HCT116 (cell line): ENCODE data around the gene GAREM2. TPM values are rescaled to one million over a fixed set of nuclear protein-coding genes. Genes with fewer than 3 reads are reported as not detected.

Experiments
- ATAC-seq: fragments of 200-7000 bp; cut with Tn5 transposase; 2 replicates; pipeline ENCODE4 v1.9.1; 2020; ENCODE audit warnings: mild to moderate bottlenecking, moderate library complexity
- BruUV-seq: library from RNA; stranded (reverse); fragments of 400-500 nt; replicated peaks from 2 replicates; lab custom pipeline; 2021; lab: Mats Ljungman, UMichigan
- CTCF ChIA-PET: fragments of 300-600 bp; sonication (Branson Sonifier 250); formaldehyde crosslinking; loops from one replicate; lab custom pipeline; 2021; ENCODE audit warnings: antibody characterized with exemption; lab: Charles Lee
- POLR2A ChIA-PET: fragments of 300-600, 350-600 bp; sonication (Branson Sonifier 250); formaldehyde crosslinking; loops from one replicate; lab custom pipeline; 2021; ENCODE audit warnings: antibody characterized with exemption; lab: Charles Lee
- RAD21 ChIA-PET, 2 experiments: fragments of 300-600 bp; sonication (Branson Sonifier 250); formaldehyde crosslinking; loops; one replicate each; lab custom pipeline; 2023; ENCODE audit warnings: low total read pairs in 2 of 2; ENCODE audit not compliant: uncharacterized antibody in 2 of 2, unreplicated experiment in 2 of 2, low non-redundant PET in 1 of 2; lab: Charles Lee
- DNase-seq: peaks from one replicate; pipeline ENCODE4 v3.0.0-alpha.2; 2010; ENCODE audit warnings: low read depth, low spot score
- H2AFZ ChIP-seq: fragments of 200-600 bp; shearing (Covaris generic), sonication (generic); 2 replicates; pipeline ENCODE4 v1.6.1; 2017; ENCODE audit warnings: low read depth, mixed run types, mixed read lengths, antibody characterized with exemption, low read length; ENCODE audit not compliant: poor library complexity, severe bottlenecking
- H3K27ac ChIP-seq: 2 replicates; pipeline ENCODE4 v1.5.1; 2012; ENCODE audit warnings: low read depth, low read length
- H3K27me3 ChIP-seq: fragments of 200-600 bp; sonication (generic); 2 replicates; pipeline ENCODE4 v1.6.1; 2016; ENCODE audit warnings: mixed run types, low read length, mixed read lengths; ENCODE audit not compliant: insufficient read depth
- H3K36me3 ChIP-seq, 2 experiments: fragments of 200-500 bp in 1 of 2; fragments of 200-600 bp in 1 of 2; sonication (Bioruptor generic) in 1 of 2; sonication (generic) in 1 of 2; 2 replicates each; pipeline versions ENCODE4 v1.5.1 to v1.6.1; 2014 to 2016; ENCODE audit warnings: low read length in 2 of 2, inconsistent platforms in 1 of 2, mixed read lengths in 1 of 2, mixed run types in 1 of 2; ENCODE audit not compliant: insufficient read depth in 2 of 2, control insufficient read depth in 1 of 2
- H3K4me1 ChIP-seq, 2 experiments: fragments of 200-600 bp in 1 of 2; sonication (generic) in 1 of 2; 2 replicates each; pipeline versions ENCODE4 v1.5.1 to v1.6.1; 2012 to 2017; ENCODE audit warnings: low read length in 2 of 2, inconsistent platforms in 1 of 2, mild to moderate bottlenecking in 1 of 2, mixed read lengths in 1 of 2, mixed run types in 1 of 2, moderate library complexity in 1 of 2; ENCODE audit not compliant: insufficient read depth in 2 of 2, control insufficient read depth in 1 of 2
- H3K4me2 ChIP-seq: fragments of 200-600 bp; sonication (generic); 2 replicates; pipeline ENCODE4 v1.6.1; 2017; ENCODE audit warnings: mixed run types, low read length, mixed read lengths
- H3K4me3 ChIP-seq, 2 experiments: fragments of 200-600 bp in 1 of 2; sonication (generic) in 1 of 2; replicated peaks in 1 of 2; 2 replicates each; pipeline ENCODE4 v1.5.1; 2011 to 2016; ENCODE audit warnings: low read length in 2 of 2, control low read depth in 1 of 2, low read depth in 1 of 2, mild to moderate bottlenecking in 1 of 2, mixed read lengths in 1 of 2, mixed run types in 1 of 2
- H3K79me2 ChIP-seq: fragments of 200-600 bp; sonication (generic); 2 replicates; pipeline ENCODE4 v1.6.1; 2017; ENCODE audit warnings: mild to moderate bottlenecking, mixed run types, low read length, moderate library complexity, mixed read lengths; ENCODE audit not compliant: insufficient read depth
- H3K9ac ChIP-seq: fragments of 200-600 bp; sonication (generic); 2 replicates; pipeline ENCODE4 v1.6.1; 2016; ENCODE audit warnings: low read length, mixed read lengths
- H3K9me2 ChIP-seq: fragments of 200-600 bp; sonication (generic), shearing (Covaris generic); 2 replicates; pipeline ENCODE4 v1.6.1; 2017; ENCODE audit warnings: mixed run types, mild to moderate bottlenecking, moderate library complexity; ENCODE audit not compliant: insufficient read depth
- H3K9me3 ChIP-seq, 2 experiments: fragments of 200-500 bp in 1 of 2; fragments of 200-600 bp in 1 of 2; sonication (Bioruptor generic) in 1 of 2; sonication (generic) in 1 of 2; 2 replicates each; pipeline ENCODE4 v1.6.1; 2014 to 2017; ENCODE audit warnings: low read length in 2 of 2, mixed read lengths in 2 of 2, inconsistent platforms in 1 of 2, low read depth in 1 of 2, mild to moderate bottlenecking in 1 of 2, mixed run types in 1 of 2, moderate library complexity in 1 of 2; ENCODE audit not compliant: control insufficient read depth in 1 of 2, insufficient read depth in 1 of 2
- H4K20me1 ChIP-seq: fragments of 200-600 bp; sonication (generic), shearing (Covaris generic); 2 replicates; pipeline ENCODE4 v1.6.1; 2017; ENCODE audit warnings: mixed run types, mild to moderate bottlenecking, moderate library complexity; ENCODE audit not compliant: insufficient read depth
- CBX3 ChIP-seq: IDR thresholded peaks from 2 replicates; pipeline ENCODE4 v1.6.1; 2012; ENCODE audit warnings: low read depth
- CEBPB ChIP-seq: IDR thresholded peaks from 2 replicates; pipeline ENCODE4 v1.6.1; 2012; ENCODE audit warnings: low read depth
- ELF1 ChIP-seq: IDR thresholded peaks from 2 replicates; pipeline ENCODE4 v1.6.1; 2012; ENCODE audit warnings: low read depth, borderline replicate concordance
- EZH2 ChIP-seq: fragments of 200-600 bp; sonication (generic); IDR thresholded peaks from 2 replicates; pipeline ENCODE4 v1.6.1; 2017; ENCODE audit warnings: antibody characterized with exemption, mixed run types
- EZH2phosphoT487 ChIP-seq: fragments of 200-600 bp; IDR thresholded peaks from 2 replicates; pipeline ENCODE4 v1.6.1; 2018; ENCODE audit warnings: antibody characterized with exemption, borderline replicate concordance
- FOSL1 ChIP-seq: IDR thresholded peaks from 2 replicates; pipeline ENCODE4 v1.6.1; 2012; ENCODE audit warnings: low read depth
- JUND ChIP-seq: IDR thresholded peaks from 2 replicates; pipeline ENCODE4 v1.6.1; 2012
- POLR2A ChIP-seq: IDR thresholded peaks from 2 replicates; pipeline ENCODE4 v1.7.0; 2011; ENCODE audit warnings: borderline replicate concordance; ENCODE audit not compliant: insufficient read depth, insufficient read length; ENCODE audit errors: extremely low read depth
- RAD21 ChIP-seq: IDR thresholded peaks from 2 replicates; pipeline ENCODE4 v1.6.1; 2012; ENCODE audit warnings: low read depth, mild to moderate bottlenecking
- SIN3A ChIP-seq: IDR thresholded peaks from 2 replicates; pipeline ENCODE4 v1.6.1; 2012; ENCODE audit warnings: low read depth
- SRF ChIP-seq: IDR thresholded peaks from 2 replicates; pipeline ENCODE4 v1.6.1; 2012; ENCODE audit warnings: low read depth
- YY1 ChIP-seq: IDR thresholded peaks from 2 replicates; pipeline ENCODE4 v1.6.1; 2011; ENCODE audit warnings: low read length, low read depth, moderate library complexity, mild to moderate bottlenecking; ENCODE audit not compliant: insufficient replicate concordance; ENCODE audit errors: extremely low read depth
- ZFX ChIP-seq: fragments of 450-650 bp; IDR thresholded peaks from 2 replicates; pipeline ENCODE4 v1.6.1; 2017
- ZNF274 ChIP-seq: fragments of 200-500 bp; sonication (Bioruptor generic); IDR thresholded peaks from 2 replicates; pipeline ENCODE4 v1.6.1; 2014; ENCODE audit warnings: mild to moderate bottlenecking, low read depth, low read length, inconsistent platforms
- intact Hi-C: fragments of 100-400 bp; cut with micrococcal nuclease; formaldehyde crosslinking; loops from 2 replicates; pipeline ENCODE4 v1.10.0; 2022
- total RNA-seq: library from RNA; stranded (reverse); gene quantifications from one replicate; pipeline ENCODE4 v1.2.1, GENCODE V29; 2021; ENCODE audit not compliant: unreplicated experiment
- TF ChIP-seq, protein P1 (sequence below): IDR thresholded peaks from 2 replicates; pipeline ENCODE4 v1.6.1; 2012; ENCODE audit warnings: low read depth
- TF ChIP-seq, protein P2 (sequence below): IDR thresholded peaks from 2 replicates; pipeline ENCODE4 v1.6.1; 2012
- TF ChIP-seq, protein P3 (sequence below), 3 experiments: fragments of 200-600 bp in 1 of 3; sonication (generic) in 1 of 3; IDR thresholded peaks in 2 of 3; conservative IDR thresholded peaks in 1 of 3; 2 replicates each; pipeline ENCODE4 v1.5.1; 2012 to 2017; ENCODE audit warnings: low read depth in 2 of 3, low read length in 2 of 3, antibody characterized with exemption in 1 of 3, borderline replicate concordance in 1 of 3, control low read depth in 1 of 3, mild to moderate bottlenecking in 1 of 3, mixed read lengths in 1 of 3, mixed run types in 1 of 3, moderate library complexity in 1 of 3; ENCODE audit not compliant: insufficient read depth in 1 of 3
- TF ChIP-seq, protein P4 (sequence below): IDR thresholded peaks from 2 replicates; pipeline ENCODE4 v1.6.1; 2012

GAREM2 gene
- total RNA-seq, 1 experiment from 2014 or later = 13.3 TPM

DNA sequence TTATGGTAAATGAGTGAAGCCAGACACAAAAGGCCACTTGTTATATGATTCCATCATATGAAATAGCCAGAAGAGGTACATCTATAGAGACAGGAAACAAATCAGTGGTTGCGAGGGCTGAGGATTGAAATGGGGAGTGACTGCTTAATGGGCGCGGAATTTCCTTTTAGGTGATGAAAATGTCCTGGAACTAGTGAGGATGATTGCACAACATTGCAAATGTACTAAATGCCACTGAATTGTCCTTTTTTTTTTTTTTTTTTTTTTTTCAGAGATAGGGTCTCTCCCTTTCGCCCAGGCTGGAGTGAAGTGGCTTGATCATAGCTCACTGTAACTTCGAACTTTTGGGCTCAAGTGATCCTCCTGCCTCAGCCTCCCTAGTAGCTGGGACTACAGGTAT lies 15.3 kb upstream of the GAREM2 start:
- no peak overlapping the region for H3K4me2 ChIP-seq
- intact Hi-C loops = no loop called here
- H3K4me1 ChIP-seq = no peaks in the 10 kb centered on the region
- no peaks in the 10 kb centered on the region for H3K9me2 ChIP-seq
- CTCF ChIA-PET = no interaction called here
- no peaks in the 10 kb centered on the region for H3K9me3 ChIP-seq
- RAD21 ChIA-PET = no interaction called here
- H3K9ac ChIP-seq = no peak overlapping the region
- no TSS peak for BruUV-seq
- H2AFZ ChIP-seq = no peak overlapping the region
- no peaks in the 10 kb centered on the region for H3K27me3 ChIP-seq
- TF ChIP-seq SIN3A = no peak
- no peak for TF ChIP-seq RAD21
- TF ChIP-seq POLR2A = no peak
- TF ChIP-seq, protein P1, sequence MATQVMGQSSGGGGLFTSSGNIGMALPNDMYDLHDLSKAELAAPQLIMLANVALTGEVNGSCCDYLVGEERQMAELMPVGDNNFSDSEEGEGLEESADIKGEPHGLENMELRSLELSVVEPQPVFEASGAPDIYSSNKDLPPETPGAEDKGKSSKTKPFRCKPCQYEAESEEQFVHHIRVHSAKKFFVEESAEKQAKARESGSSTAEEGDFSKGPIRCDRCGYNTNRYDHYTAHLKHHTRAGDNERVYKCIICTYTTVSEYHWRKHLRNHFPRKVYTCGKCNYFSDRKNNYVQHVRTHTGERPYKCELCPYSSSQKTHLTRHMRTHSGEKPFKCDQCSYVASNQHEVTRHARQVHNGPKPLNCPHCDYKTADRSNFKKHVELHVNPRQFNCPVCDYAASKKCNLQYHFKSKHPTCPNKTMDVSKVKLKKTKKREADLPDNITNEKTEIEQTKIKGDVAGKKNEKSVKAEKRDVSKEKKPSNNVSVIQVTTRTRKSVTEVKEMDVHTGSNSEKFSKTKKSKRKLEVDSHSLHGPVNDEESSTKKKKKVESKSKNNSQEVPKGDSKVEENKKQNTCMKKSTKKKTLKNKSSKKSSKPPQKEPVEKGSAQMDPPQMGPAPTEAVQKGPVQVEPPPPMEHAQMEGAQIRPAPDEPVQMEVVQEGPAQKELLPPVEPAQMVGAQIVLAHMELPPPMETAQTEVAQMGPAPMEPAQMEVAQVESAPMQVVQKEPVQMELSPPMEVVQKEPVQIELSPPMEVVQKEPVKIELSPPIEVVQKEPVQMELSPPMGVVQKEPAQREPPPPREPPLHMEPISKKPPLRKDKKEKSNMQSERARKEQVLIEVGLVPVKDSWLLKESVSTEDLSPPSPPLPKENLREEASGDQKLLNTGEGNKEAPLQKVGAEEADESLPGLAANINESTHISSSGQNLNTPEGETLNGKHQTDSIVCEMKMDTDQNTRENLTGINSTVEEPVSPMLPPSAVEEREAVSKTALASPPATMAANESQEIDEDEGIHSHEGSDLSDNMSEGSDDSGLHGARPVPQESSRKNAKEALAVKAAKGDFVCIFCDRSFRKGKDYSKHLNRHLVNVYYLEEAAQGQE = no peak
- TF ChIP-seq, all 23 proteins: peak for 0
- no peak overlapping the region for H3K4me3 ChIP-seq
- no peak overlapping the region for H3K27ac ChIP-seq
- H4K20me1 ChIP-seq = no peaks in the 10 kb centered on the region
- no peaks in the 10 kb centered on the region for H3K36me3 ChIP-seq
- no peaks in the 10 kb centered on the region for H3K79me2 ChIP-seq
- ATAC-seq = no peak
- no peak for DNase-seq
- POLR2A ChIA-PET = no interaction called here

DNA sequence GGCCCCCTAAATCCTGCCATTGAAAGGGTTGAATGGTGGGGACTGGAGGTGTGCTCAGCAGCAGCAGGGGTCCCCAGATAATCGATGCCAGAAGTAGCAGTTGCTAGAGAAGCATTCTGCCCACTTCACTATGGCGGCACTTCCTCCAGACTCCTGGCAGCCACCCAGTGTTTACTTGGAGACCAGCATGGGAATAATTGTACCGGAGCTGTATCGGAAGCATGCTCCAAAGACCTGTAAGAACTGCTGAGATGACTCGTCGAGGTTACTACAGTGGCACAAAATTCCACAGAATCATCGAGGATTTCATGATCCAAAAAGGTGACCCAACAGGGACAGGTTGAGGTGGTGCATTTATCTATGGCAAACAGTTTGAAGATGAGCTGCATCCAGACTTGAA lies 11.0 kb upstream of the GAREM2 start:
- Histone ChIP-seq H3K36me3 (no peaks in the 10 kb centered on the region), H3K4me2 (no peak overlapping the region), H2AFZ (no peak overlapping the region), H3K9ac (no peak overlapping the region), H3K27ac (no peak overlapping the region), H3K9me3 (no peaks in the 10 kb centered on the region), H3K4me1 (no peaks in the 10 kb centered on the region), H3K79me2 (no peaks in the 10 kb centered on the region), H3K4me3 (no peak overlapping the region), H3K9me2 (no peaks in the 10 kb centered on the region), H3K27me3 (no peaks in the 10 kb centered on the region), H4K20me1 (no peaks in the 10 kb centered on the region)
- BruUV-seq = no TSS peak
- TF ChIP-seq EZH2phosphoT487 = no peak
- TF ChIP-seq, protein P2, sequence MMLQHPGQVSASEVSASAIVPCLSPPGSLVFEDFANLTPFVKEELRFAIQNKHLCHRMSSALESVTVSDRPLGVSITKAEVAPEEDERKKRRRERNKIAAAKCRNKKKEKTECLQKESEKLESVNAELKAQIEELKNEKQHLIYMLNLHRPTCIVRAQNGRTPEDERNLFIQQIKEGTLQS = no peak
- TF ChIP-seq YY1 = no peak
- TF ChIP-seq CBX3 = no peak
- TF ChIP-seq ELF1 = no peak
- no peak for TF ChIP-seq FOSL1
- TF ChIP-seq JUND = no peak
- no peak for TF ChIP-seq SRF
- no peak for TF ChIP-seq ZNF274
- no peak for TF ChIP-seq POLR2A
- no peak for TF ChIP-seq ZFX
- TF ChIP-seq, protein P3, sequence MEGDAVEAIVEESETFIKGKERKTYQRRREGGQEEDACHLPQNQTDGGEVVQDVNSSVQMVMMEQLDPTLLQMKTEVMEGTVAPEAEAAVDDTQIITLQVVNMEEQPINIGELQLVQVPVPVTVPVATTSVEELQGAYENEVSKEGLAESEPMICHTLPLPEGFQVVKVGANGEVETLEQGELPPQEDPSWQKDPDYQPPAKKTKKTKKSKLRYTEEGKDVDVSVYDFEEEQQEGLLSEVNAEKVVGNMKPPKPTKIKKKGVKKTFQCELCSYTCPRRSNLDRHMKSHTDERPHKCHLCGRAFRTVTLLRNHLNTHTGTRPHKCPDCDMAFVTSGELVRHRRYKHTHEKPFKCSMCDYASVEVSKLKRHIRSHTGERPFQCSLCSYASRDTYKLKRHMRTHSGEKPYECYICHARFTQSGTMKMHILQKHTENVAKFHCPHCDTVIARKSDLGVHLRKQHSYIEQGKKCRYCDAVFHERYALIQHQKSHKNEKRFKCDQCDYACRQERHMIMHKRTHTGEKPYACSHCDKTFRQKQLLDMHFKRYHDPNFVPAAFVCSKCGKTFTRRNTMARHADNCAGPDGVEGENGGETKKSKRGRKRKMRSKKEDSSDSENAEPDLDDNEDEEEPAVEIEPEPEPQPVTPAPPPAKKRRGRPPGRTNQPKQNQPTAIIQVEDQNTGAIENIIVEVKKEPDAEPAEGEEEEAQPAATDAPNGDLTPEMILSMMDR (IDR thresholded peaks at IDR 0.05 in 2 of 3, conservative IDR thresholded peaks at IDR 0.05 in 1 of 3; ENCODE audit: borderline replicate concordance in 1 of 3, insufficient read depth in 1 of 3, low read depth in 2 of 3, low read length in 2 of 3) = no peak
- no peak for TF ChIP-seq EZH2
- no peak for TF ChIP-seq CEBPB
- TF ChIP-seq, protein P4, sequence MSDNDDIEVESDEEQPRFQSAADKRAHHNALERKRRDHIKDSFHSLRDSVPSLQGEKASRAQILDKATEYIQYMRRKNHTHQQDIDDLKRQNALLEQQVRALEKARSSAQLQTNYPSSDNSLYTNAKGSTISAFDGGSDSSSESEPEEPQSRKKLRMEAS = no peak
- TF ChIP-seq SIN3A = no peak
- no peak for DNase-seq
- ChIA-PET POLR2A (no interaction called here), CTCF (no interaction called here), RAD21 (no interaction called here)
- no peak for ATAC-seq
- intact Hi-C loops = no loop called here
